ENCODE measurements around the gene RBFOX2.

DNA sequence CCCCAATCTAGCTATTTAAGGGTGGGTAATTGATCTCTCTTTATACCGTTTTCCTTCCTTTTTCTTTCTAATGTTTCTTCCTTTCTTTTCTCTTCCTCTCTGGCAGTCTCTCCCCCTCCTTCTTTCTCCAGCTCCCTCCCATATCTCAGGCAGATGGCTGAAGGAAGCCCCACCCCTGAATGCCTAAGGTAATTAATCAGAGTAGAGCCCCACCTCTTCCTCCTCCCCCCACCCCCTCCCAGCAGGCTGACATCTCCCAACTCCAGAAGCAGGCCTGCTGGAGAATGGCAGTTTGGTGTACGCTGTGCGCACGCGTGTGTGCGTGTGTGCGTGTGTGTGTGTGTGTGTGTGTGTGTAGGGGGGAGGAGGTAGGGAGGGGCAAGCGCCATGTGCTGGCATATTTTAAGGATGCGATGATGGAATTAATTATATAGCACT is 188.3 kb downstream of the RBFOX2 start:
- TF ChIP-seq, protein P1, sequence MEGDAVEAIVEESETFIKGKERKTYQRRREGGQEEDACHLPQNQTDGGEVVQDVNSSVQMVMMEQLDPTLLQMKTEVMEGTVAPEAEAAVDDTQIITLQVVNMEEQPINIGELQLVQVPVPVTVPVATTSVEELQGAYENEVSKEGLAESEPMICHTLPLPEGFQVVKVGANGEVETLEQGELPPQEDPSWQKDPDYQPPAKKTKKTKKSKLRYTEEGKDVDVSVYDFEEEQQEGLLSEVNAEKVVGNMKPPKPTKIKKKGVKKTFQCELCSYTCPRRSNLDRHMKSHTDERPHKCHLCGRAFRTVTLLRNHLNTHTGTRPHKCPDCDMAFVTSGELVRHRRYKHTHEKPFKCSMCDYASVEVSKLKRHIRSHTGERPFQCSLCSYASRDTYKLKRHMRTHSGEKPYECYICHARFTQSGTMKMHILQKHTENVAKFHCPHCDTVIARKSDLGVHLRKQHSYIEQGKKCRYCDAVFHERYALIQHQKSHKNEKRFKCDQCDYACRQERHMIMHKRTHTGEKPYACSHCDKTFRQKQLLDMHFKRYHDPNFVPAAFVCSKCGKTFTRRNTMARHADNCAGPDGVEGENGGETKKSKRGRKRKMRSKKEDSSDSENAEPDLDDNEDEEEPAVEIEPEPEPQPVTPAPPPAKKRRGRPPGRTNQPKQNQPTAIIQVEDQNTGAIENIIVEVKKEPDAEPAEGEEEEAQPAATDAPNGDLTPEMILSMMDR (IDR thresholded peaks at IDR 0.05), result no peak
- TF ChIP-seq POLR2AphosphoS5 (IDR thresholded peaks at IDR 0.05) (no peak), POLR2A (IDR thresholded peaks at IDR 0.05) (no peak), EP300 (IDR thresholded peaks at IDR 0.05) (no peak)
